Spleen (tissue), 11 donors: ENCODE results near the gene ADGRL3. TPM values are rescaled to one million over a fixed set of nuclear protein-coding genes. Genes with fewer than 3 reads are reported as not detected.

ENCODE experiments used
- DNase-seq: peaks from one replicate; pipeline ENCODE4 v3.0.0-alpha.2; 2020
- H3K27ac ChIP-seq, 8 donors: fragments of 200-600 bp; sonication (generic) in 7 of 8; 1 replicate in 4 of 8; 2 replicates in 4 of 8; pipeline versions ENCODE4 v1.5.0 to v1.8.0; 2016 to 2021; ENCODE audit warnings: inconsistent platforms in 4 of 8, mild to moderate bottlenecking in 4 of 8, moderate library complexity in 1 of 8
- H3K27me3 ChIP-seq, 7 donors: fragments of 200-600 bp; sonication (generic) in 6 of 7; replicated peaks in 1 of 7; 1 replicate in 4 of 7; 2 replicates in 3 of 7; pipeline versions ENCODE4 v1.5.0 to v1.8.0; 2016 to 2021; ENCODE audit warnings: inconsistent platforms in 3 of 7, mild to moderate bottlenecking in 1 of 7
- H3K36me3 ChIP-seq, 6 donors: fragments of 200-600 bp; sonication (generic) in 5 of 6; 1 replicate in 4 of 6; 2 replicates in 2 of 6; pipeline versions ENCODE4 v1.5.0 to v1.8.0; 2016 to 2021; ENCODE audit warnings: inconsistent platforms in 2 of 6
- H3K4me1 ChIP-seq, 6 donors: fragments of 200-600 bp; sonication (generic) in 5 of 6; 1 replicate in 3 of 6; 2 replicates in 3 of 6; pipeline versions ENCODE4 v1.5.0 to v1.8.0; 2016 to 2021; ENCODE audit warnings: inconsistent platforms in 3 of 6
- H3K4me3 ChIP-seq, 8 donors: fragments of 200-600 bp; sonication (generic) in 7 of 8; 1 replicate in 4 of 8; 2 replicates in 4 of 8; pipeline versions ENCODE4 v1.5.0 to v1.8.0; 2016 to 2021; ENCODE audit warnings: inconsistent platforms in 4 of 8, mild to moderate bottlenecking in 4 of 8, moderate library complexity in 2 of 8
- H3K9me3 ChIP-seq, 8 donors: fragments of 200-600 bp; sonication (generic) in 7 of 8; 1 replicate in 4 of 8; 2 replicates in 4 of 8; pipeline versions ENCODE4 v1.5.0 to v1.8.0; 2016 to 2021; ENCODE audit warnings: inconsistent platforms in 4 of 8
- POLR2A ChIP-seq, 3 donors: fragments of 450-650 bp; IDR thresholded peaks; one replicate each; pipeline ENCODE4 v1.5.1; 2017; ENCODE audit warnings: antibody characterized with exemption in 3 of 3, mild to moderate bottlenecking in 1 of 3
- POLR2AphosphoS5 ChIP-seq, 3 donors: sonication (generic); formaldehyde crosslinking; IDR thresholded peaks; one replicate each; pipeline ENCODE4 v1.5.1; 2017; ENCODE audit warnings: antibody characterized with exemption in 3 of 3
- WGBS, 5 donors: extraction: QIAGEN DNeasy Blood & Tissue Kit in 3 of 5; methylation state at CpG; one replicate each; pipeline versions ENCODE4 v1.1.5 to v1.1.7; 2013 to 2018; 5-methylcytosine and 5-hydroxymethylcytosine counted together
- intact Hi-C: fragments of 100-400 bp; cut with DNase I; formaldehyde crosslinking; loops from one replicate; pipeline ENCODE4 v1.15.0; 2023; ENCODE audit warnings: low total_unique reads
- polyA plus RNA-seq, 3 donors: library from polyadenylated mRNA; stranded (reverse); fragments of 200-250 nt; gene quantifications; one replicate each; pipeline ENCODE4 v1.2.1, GENCODE V29; 2013
- total RNA-seq, 7 donors: library from RNA; depleted of rRNA in 3 of 7; stranded (reverse); fragments of >200 nt in 3 of 7; fragmentation: NEBNext Ultra II Directional in 4 of 7; extraction: Animal tissue kit (Norgen Biotek cat#: 25700) in 4 of 7; gene quantifications; one replicate each; pipeline versions ENCODE4 v1.1.0 to v1.2.1, GENCODE V29; 2016 to 2021
- TF ChIP-seq, protein P1 (sequence below), 11 experiments: fragments of 200-600 bp in 7 of 11; fragments of 450-650 bp in 4 of 11; sonication (generic) in 4 of 11; IDR thresholded peaks in 8 of 11; conservative IDR thresholded peaks in 3 of 11; 1 replicate in 7 of 11; 2 replicates in 4 of 11; pipeline versions ENCODE4 v1.4.0 to v1.8.0; 2016 to 2021; ENCODE audit warnings: antibody characterized with exemption in 11 of 11, inconsistent platforms in 4 of 11, mild to moderate bottlenecking in 1 of 11
- donor health status: healthy with polysubstance abuse.
- donor health status: DM: no; HTN: no; CAD: no; lungs with moderate emphysema.
- donor health status: DM: no; HTN: no; CAD: no.
- donor health status: Bipolar disorder and iron deficiency.
- donor health status: healthy.
- donor health status: DM: no; HTN: no; CAD: no.
- donor health status: DM: yes; HTN: yes; CAD: no.

The ADGRL3 gene
- total and polyA plus RNA-seq, 10 donors: 0.09 to 0.92 (median 0.46) TPM; not detected in 1

GRCh38 chr4:61812171-61812570 is 612.0 kb downstream of the ADGRL3 start:
- Histone ChIP-seq H3K4me1 (no peaks in the 10 kb centered on the region), H3K36me3 (no peaks in the 10 kb centered on the region), H3K9me3 (peaks cover 0 to 10% (median 3%) of the 10 kb centered on the region in 8 donors), H3K4me3 (no peak overlapping the region), H3K27ac (no peak overlapping the region), H3K27me3 (no peaks in the 10 kb centered on the region)
- DNase-seq: no peak
- 43 to 94% (median 71%) methylated on average over 2 of the region's 2 CpGs for WGBS, 5 donors
- intact Hi-C loops: no loop called here
- TF ChIP-seq POLR2AphosphoS5 (IDR thresholded peaks at IDR 0.05) (no peak), POLR2A (IDR thresholded peaks at IDR 0.05) (no peak)
- TF ChIP-seq, protein P1, sequence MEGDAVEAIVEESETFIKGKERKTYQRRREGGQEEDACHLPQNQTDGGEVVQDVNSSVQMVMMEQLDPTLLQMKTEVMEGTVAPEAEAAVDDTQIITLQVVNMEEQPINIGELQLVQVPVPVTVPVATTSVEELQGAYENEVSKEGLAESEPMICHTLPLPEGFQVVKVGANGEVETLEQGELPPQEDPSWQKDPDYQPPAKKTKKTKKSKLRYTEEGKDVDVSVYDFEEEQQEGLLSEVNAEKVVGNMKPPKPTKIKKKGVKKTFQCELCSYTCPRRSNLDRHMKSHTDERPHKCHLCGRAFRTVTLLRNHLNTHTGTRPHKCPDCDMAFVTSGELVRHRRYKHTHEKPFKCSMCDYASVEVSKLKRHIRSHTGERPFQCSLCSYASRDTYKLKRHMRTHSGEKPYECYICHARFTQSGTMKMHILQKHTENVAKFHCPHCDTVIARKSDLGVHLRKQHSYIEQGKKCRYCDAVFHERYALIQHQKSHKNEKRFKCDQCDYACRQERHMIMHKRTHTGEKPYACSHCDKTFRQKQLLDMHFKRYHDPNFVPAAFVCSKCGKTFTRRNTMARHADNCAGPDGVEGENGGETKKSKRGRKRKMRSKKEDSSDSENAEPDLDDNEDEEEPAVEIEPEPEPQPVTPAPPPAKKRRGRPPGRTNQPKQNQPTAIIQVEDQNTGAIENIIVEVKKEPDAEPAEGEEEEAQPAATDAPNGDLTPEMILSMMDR (IDR thresholded peaks at IDR 0.05 in 8 of 11, conservative IDR thresholded peaks at IDR 0.05 in 3 of 11): no peak

DNA sequence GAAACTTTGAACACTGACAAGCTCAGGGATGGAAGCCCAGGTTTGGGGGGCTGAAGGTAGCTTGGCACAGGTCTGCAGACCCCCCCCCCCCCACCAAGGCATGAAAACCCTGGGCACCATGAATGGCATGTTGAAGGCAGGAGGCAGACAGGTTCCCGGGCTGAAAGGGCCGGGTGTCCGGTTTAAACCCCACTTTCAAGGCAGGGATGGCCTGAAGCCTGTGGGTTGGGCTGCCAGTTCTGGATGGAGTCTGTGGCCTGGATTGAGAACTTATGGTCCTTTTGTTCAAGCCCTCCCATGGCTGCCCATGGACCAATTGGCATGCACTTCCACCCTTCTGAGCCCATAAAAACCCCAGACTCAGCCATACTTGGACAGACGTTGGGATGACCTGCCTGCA is 616.9 kb downstream of the ADGRL3 start:
- Histone ChIP-seq H3K27ac (no peak overlapping the region), H3K36me3 (no peaks in the 10 kb centered on the region), H3K27me3 (no peaks in the 10 kb centered on the region), H3K9me3 (peaks cover 0 to 23% (median 5%) of the 10 kb centered on the region in 8 donors), H3K4me3 (no peak overlapping the region), H3K4me1 (no peaks in the 10 kb centered on the region)
- TF ChIP-seq, protein P1 (IDR thresholded peaks at IDR 0.05 in 8 of 11, conservative IDR thresholded peaks at IDR 0.05 in 3 of 11): no peak
- TF ChIP-seq POLR2AphosphoS5 (IDR thresholded peaks at IDR 0.05) (no peak), POLR2A (IDR thresholded peaks at IDR 0.05) (no peak)
- WGBS, 5 donors: 69 to 96% (median 88%) methylated on average over 4 of the region's 4 CpGs
- intact Hi-C loops: no loop called here
- DNase-seq: no peak

- Histone ChIP-seq H3K4me1 (no peaks in the 10 kb centered on the region), H3K9me3 (peaks cover 0 to 23% (median 3%) of the 10 kb centered on the region in 8 donors), H3K36me3 (no peaks in the 10 kb centered on the region), H3K4me3 (no peak overlapping the region), H3K27me3 (no peaks in the 10 kb centered on the region), H3K27ac (no peak overlapping the region)
- no peak for DNase-seq
- 56 to 83% (median 82%) methylated on average over 3 of the region's 3 CpGs for WGBS, 5 donors
- intact Hi-C loops: no loop called here
- no peak for TF ChIP-seq POLR2AphosphoS5 (IDR thresholded peaks at IDR 0.05)
- TF ChIP-seq, protein P1 (IDR thresholded peaks at IDR 0.05 in 8 of 11, conservative IDR thresholded peaks at IDR 0.05 in 3 of 11): no peak
- TF ChIP-seq POLR2A (IDR thresholded peaks at IDR 0.05): no peak
Measured at GRCh38 chr4:61820136-61820535, 620.0 kb downstream of the ADGRL3 start.

DNA sequence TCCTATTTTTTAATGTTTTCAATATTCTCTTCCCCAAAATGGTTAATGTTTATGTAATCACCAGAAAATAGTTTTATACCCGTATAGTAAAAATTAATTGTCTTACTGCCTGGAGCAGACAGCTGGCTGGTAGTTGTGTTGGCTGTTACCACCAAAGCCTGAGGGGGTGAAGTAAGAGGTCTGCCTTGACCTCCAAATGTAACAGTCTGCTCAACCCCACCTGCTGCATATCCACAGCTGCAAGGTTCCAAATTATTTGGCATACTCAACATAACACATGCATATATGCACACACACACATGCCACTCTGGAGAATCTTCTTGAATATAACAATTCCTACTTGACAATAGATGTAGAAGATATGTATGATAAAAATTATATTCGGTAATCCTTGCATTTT is 624.3 kb downstream of the ADGRL3 start:
- intact Hi-C loops: no loop called here
- 77 to 88% (median 86%) methylated on average over 2 of the region's 2 CpGs for WGBS, 5 donors
- Histone ChIP-seq H3K4me3 (no peak overlapping the region), H3K9me3 (no peaks in the 10 kb centered on the region), H3K27me3 (no peaks in the 10 kb centered on the region), H3K4me1 (no peaks in the 10 kb centered on the region), H3K27ac (no peak overlapping the region), H3K36me3 (no peaks in the 10 kb centered on the region)
- DNase-seq: no peak
- TF ChIP-seq POLR2AphosphoS5 (IDR thresholded peaks at IDR 0.05) (no peak), POLR2A (IDR thresholded peaks at IDR 0.05) (no peak)
- TF ChIP-seq, protein P1 (IDR thresholded peaks at IDR 0.05 in 8 of 11, conservative IDR thresholded peaks at IDR 0.05 in 3 of 11): no peak
